HG03135 (cell line): ENCODE results near the gene LRP1B.

Experiments
- ATAC-seq: cut with Tn5 transposase; IDR thresholded peaks from one replicate; pipeline ENCODE4 v1.9.1; 2021; ENCODE audit warnings: mild to moderate bottlenecking, moderate library complexity; ENCODE audit not compliant: unreplicated experiment

Gene LRP1B

DNA sequence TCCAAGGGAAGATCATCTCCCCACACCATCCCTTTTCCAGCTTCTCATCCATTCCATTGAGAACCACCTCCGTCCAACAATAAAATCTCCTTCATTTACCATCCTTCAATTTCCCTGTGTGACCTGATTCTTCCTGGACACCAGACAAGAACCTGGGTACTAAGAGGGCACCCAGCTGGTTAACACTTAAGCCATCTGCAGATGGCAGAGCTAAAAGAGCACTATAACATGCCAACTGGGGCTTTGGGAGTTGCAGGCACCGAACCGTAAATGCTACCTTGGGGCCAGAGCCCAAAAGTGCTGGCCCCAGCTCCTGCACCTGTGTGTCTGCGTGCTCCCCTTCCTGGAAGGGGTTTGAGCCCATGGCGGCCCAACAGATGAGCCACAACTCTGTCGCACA is 655.0 kb downstream of the LRP1B start:
- ATAC-seq = no peak

DNA sequence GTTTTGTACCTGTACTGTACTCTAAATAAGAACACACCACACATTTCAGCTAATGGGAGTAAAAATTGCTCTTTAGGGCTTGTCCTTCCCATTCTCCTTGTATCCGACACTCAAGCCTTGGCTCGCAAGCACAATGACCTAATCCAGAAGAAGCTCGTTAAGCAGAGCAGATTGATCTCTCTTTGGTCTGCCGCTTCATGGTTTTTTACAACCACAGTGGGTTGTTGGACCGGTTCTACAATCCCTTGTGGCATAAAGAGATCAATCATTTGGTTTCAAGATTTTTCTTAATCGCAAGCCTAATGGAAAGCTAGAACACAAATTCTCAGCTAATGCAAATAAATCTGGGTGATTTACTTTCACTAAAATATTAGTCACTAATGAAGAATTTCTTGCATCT is 662.1 kb downstream of the LRP1B start:
- ATAC-seq = no peak

DNA sequence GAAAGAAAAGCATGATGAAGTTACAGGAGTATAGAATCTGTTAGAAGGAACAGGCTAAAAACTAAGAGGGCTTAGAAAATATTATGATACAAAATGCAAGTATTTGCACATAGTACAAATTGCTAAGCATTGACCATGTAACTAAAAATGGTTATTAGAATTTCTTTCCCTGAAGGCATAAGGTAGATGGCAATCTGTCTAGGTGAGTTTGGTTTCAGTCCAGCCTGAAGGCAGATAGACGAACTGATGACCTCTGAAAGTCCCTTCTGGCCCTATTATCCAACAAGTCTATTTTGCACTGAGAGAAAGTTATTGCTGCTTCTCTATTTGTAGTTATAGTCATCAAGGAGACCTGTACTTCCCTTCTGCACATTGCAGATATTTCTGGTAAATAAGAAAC is 663.5 kb downstream of the LRP1B start:
- ATAC-seq = no peak

DNA sequence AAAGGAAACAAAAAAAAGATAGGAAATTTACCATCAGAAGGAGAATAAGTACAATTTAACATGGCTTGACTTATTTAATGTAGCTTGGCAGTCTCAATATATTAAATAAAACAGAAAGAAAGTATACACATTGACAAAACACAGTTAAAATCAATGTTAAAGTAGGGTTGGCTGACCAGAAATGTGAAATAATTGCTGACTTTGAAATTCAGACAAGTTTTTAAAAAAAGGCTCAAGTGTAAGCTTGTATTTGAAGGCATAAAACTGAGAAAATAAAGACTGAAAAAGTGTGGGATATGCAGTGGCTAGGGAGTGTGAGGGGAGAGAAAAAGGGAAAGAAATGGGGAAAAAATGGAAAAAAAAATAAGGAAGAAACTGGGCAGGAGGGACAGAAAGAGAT is 665.8 kb downstream of the LRP1B start:
- ATAC-seq = no peak

DNA sequence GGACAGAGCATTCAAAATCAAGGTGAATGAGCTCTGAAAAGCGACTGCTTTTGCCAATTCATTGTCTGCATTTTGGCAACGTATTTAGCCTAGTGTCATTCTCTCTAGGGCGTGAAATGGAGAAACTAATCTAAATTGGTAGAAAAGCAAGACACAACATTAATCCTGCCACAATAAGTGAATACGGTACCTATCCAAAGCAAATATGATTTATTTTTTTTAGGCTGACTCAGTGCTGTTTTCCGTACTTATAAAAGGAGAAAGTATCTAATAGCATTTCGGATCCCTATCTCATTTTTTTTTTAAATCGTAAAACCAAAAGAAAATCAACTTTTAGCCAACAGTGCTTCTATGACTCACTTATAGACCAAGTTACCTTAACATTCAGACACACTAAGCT is 672.5 kb downstream of the LRP1B start:
- ATAC-seq = no peak

DNA sequence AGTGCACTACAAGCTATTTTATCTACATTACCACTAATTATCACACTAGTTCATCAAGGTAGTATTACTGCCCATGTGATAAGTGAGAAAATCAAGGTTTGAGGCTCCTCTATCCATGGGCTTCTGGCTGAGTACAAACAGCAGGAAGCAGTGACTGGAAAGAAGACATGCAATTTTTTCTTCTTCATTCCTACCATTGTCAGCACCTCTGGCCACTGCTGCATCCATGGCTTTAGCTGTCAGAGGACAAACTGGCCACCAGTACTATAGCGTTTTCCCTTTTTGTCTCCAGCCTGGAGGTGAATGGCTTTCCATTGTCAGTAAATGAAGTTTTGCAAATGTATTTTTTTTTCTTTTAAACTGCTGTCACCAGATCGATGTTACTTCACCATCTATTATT is 674.9 kb downstream of the LRP1B start:
- no peak for ATAC-seq

DNA sequence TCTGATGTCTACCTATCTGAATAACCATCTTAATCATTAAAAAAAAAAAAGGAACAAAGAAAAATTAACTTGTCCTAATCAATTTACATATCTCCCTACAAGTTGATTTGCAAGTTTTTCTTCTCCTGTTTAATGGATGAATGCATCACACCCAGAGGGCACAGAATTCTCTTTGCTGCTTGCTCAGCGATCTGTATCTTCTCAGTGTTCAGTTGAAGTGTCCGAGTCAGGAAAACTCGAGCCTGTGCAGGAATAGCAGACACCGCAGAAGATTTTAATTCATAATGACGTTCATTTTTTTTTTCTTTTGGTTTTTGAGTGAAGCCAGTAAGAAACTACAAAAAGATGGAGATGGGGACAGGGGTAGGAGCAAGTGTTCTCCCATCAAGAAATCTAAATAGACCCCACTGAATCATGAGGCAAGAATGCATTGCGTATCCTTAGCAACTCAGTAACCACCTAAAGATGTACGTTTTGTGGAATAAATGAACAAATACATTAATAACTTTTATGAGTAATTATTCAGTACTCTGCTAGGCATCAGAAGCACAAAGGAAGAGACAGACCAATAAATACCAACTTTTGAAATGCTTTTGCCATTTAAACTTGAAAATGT is 675.5 kb downstream of the LRP1B start:
- ATAC-seq = no peak

DNA sequence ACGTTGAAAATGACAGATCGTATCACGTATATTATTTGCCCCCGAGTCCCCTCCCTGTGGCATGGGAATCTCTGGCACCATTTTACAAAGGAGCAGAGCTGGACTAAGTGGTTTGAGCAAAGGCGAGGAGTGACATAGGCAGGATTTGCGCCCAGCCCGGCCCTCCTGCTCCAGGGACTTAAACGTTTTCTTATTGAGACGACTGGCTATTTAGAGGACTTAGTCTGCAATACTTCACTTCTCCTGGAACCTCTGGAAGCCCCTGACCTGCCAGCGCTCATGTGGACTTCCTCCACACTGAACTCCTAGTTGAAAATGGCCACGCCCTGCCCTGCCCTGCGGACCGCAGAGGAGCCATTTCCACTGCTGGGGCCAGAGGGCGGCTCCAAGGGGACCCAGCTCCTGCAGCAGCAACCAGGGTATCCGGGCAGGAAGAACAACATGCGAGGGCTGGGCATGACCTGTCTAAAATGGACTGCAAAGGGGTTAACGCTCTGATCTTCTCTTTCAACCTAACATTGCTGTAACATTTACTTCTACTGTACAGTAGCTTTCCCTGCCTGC is 690.7 kb downstream of the LRP1B start:
- no peak for ATAC-seq

DNA sequence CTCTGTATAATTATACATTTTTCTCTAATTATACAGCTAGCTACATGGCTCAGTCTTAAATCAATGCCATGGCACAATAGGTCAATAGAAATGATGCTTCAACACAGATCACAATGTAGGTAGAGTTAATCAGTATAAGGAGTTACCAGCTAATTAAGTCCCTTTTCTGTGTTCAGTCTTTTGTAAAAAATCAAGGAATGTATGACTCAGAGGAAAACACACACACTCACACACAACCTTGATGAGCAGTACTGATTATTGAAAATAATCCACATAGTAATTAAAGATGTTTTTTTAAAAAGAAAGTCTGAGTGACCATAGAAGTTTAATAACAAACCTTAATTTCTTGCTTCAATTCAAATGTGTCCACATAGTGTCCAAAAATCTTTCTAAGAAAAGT is 691.3 kb downstream of the LRP1B start:
- no peak for ATAC-seq

DNA sequence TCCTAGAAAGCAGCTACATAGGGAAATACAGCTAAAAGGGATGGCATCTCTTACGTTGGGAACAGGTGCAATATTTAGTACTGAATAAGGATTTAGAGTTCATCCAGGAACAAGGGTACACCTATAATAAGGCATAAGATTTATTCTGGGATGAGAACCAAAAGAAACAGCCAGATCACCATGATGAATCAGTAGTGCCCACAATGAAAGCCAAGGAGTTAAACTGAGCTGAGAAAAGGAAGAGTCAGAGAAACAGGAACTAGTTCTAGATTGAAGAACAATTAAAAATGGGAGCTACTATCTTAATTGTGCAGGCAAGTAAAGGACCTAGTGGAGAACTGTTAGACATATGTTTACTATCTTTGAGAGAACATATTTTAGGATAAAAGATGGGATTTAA is 692.3 kb downstream of the LRP1B start:
- no peak for ATAC-seq

DNA sequence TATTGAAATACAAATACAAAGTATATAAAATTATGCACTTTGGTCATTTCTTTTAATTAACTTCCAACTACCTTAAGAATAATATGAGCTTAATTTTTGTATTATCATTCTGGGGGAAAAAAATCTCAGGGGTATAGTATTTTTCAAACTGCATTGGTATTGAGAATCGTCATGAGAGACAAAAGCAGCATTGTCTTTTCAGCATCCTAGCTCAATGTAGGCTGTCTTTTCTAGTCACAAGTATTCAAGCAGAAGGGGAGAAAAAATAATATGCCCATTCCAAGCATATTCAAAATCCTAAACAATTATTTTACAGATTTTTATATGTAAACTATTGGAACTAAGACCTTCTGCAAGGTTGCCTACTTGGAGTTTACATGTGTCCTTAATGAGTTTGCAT is 693.3 kb downstream of the LRP1B start:
- ATAC-seq = no peak

DNA sequence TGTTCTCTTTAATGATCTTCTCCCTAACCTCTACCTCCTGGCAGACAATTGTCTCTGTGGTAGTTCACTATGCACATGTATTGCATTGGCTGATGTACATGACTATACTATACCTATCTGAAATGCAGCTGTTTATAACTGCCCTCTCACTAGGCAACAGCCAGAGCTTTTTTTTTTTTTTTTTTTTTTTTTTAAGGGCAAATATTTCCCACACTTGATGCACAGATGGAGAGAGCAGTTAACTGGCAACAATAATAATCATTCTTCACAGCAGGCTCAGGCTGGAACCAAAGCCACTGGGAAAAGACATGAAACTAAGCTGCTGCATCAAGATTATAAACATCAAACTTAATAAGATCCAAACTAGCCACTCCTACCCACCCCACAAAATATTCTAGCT is 707.7 kb downstream of the LRP1B start:
- no peak for ATAC-seq

DNA sequence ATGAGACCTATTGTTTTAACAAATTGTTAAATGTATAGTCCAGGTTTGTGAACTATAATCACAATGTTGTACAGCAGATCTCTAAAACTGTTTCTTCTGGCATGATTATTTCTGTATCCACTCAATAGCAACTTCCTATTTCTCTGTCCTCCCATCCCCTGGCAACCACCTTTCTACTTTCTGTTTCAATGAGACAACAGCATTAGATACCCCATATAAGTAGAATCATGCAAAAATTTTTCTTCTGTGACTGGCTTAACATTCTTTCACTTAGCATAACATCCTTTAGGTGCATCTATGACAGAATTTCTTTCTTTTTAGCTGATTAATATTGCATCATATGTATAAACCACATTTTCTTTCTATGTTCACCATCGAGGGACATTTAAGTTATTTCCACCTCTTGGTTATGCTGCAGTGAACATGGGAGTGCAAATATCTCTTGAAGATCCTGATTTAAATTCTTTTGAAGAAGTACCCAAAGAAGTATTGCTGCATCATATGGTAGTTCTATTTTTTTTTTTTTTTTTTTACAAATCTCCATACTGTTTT is 713.5 kb downstream of the LRP1B start:
- ATAC-seq = no peak

DNA sequence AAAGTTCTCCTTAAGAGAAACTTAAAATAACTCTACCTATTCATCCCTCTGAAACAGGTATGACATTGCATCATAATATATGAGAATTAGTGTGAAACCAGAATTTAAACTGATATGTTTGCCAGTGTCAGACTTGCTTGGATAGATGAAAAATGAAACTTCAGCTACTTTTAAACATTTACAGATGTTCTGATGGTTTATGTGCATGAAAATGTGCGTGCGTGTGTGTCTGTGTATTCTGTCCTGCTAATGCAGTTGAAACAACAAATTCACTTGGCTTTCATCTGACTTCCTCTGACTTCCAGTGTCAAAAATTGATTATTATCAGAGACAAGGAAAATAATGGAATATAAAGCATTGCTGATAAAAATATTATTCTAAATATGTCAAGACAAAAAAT is 719.4 kb downstream of the LRP1B start:
- no peak for ATAC-seq

DNA sequence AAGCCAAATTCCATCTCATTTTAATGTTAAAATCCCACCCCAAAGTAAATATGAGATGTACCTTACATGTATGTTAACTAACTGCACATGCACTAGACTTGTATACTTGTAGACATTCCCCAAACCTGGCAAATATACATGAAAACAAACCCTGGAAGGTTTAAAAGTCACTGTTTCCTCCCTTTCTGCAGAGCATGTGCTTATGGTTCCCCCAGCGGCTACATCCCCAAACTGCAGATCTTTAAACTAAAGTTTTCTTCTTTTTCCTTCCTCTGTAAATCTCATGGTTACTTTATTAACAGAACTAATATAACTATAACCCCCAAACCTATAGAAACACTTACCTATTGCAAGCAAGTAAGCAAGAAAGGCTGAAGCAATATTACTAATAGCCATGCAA is 731.5 kb downstream of the LRP1B start:
- no peak for ATAC-seq

DNA sequence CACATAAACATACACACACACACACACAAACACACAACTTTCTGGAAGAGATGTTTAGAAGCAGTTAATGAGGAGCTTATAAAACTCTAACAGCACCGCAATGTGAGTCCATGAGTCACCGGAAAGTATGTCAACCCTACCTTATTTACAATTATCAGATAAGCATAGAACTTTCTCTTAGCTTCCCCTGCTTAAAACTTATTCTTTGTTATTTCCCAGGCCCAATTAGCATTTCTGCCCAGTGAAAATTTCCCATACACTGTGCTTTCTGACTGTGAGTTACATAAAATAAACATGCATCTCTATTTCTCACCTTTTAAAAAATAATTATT is 737.6 kb downstream of the LRP1B start:
- ATAC-seq = no peak

DNA sequence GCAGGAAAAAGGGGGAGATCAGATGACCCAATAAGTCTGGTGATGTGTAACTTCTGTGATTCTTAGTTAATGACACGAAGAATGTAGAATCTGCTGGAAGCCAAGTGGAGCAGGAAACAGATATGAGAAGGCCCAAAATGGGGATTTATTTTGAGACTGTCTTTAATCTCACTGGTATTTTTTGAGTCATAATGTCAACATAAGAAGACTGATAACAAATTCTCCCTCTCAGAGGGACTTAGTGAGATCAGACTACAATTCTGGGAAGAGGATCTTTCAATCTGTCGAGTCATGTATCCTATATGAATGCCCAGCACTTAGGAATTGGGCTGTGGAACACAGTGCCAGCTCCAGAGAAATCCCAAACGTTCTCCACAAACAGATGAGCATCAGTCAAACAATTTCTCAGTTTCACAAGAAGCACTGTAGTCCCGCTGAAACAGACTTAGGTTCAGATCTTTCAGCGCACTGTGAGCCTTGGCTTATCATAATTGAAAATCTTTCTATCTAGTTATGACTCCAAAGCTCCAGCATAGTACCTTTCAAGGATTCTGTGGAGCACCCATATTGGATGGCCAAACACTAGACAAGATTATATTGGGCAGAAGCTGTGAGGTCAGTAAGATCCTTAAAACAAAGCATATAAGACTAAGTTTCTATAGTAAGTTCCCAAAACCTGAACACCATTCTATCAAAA is 738.2 kb downstream of the LRP1B start:
- ATAC-seq = no peak

DNA sequence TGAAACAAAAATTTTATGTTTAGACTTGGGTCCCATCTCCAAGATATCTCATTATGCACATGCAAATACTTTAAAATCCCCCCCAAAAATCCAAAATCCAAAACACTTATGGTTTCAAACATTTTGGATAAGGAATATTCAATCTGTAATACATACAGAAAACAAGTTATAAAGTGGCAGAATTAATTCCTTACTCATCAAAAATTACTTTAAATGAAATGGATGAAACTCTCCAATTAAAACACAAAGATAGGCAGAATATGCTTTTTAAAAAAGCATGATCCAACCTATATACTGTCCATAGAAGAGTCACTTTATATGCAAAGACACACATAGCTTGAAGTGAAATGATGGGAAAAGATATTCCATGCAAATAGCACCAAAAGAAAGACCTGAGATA is 744.6 kb downstream of the LRP1B start:
- no peak for ATAC-seq

DNA sequence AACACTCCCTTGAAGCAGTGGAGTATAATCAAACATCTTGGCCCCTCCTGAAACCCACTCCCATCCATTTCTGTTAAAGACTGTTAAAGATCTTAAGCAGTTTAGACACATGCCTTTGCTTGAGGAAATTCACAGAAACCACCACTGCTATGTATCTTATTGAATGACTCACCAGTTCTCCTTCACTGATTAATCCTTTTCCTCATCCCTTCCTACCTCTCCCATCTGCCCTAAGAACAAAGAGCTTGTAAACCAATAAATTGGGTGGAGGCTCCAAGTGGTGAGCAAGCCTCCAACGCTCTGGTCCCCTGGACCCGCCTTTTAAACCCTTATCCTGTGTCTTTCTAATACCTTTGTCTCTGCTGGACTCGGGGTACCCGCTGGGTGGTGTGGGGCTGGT is 746.1 kb downstream of the LRP1B start:
- ATAC-seq = no peak

DNA sequence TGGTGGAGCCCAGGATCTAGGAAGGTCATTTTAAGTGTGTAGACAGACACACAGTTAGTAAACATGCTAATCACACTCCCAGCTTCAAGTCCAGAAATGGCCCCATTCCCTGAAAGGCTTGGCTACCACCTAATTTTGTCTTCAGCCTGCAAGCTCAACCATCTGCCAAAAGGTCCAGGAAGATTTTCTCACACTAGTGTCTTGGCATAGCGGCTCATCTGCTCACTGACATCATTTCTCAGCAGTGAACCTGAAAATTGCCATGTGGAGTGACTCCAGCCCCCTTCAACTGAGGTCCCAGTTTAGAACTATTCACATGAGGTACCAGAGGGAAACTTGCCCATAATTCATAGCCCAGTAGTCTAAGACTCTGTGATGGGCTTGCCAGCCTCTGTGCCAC is 748.9 kb downstream of the LRP1B start:
- no peak for ATAC-seq

DNA sequence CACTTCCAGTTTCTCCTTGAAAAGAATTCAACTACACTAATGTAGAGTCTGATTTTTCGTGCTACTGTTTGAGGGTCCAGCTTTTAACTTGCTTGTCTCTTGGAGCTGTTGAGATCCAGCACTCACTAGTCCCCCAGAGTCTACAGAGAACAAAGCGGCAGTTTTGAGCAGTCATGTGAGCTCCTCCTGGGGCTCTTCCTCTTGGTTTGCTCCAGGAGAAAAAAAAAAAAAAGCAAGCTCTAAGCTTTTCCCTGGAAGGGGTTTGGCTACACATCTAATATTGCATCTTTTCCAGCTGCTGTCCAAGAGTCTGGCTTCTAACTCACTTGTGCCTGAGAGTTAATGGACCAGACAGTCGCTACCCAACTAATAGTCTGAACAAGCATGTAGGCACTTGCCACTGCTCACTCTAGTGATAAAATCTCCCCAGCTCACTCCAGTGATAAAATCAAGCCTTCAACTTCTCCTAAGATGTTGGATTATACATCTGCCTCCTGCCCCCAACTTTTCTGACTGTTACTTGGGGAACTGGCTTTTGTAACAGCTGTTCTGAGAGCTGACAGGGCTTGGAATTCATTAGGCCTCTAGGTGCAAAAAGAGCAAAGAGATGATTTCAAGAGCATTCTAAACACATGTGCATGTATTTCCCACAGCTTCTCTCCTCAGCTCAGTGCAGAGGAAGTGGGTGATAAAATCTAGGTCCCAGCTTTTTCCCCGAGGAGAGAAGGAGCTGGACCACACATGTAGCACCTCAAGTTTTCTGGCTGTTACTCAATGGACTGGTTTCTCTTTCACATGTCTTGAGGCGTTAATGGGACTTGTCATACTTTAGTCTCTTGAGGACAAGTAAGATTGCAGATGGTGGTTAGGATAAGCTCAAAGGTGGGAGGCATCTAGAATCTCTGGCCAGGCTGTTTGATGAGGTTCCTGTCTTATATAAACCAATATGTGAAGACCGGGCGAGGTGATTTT is 750.5 kb downstream of the LRP1B start:
- no peak for ATAC-seq
